SK-N-SH (cell line): ENCODE results near the gene LCA5L. TPM values are rescaled to one million over a fixed set of nuclear protein-coding genes. Genes with fewer than 3 reads are reported as not detected.

ENCODE experiments used
- CTCF ChIA-PET: fragments of 300-600, 350-600 bp; formaldehyde crosslinking; extraction: SDS; loops from one replicate; lab custom pipeline; 2021; lab: Yijun Ruan, JAX
- POLR2A ChIA-PET: fragments of 350-600 bp; sonication (Branson Sonifier 250); formaldehyde crosslinking; extraction: SDS; loops from one replicate; lab custom pipeline; 2020; ENCODE audit warnings: antibody characterized with exemption, inconsistent platforms; lab: Yijun Ruan, JAX
- DNase-seq: peaks from one replicate; pipeline ENCODE4 v3.0.0; 2012
- H2AFZ ChIP-seq: fragments of 200-600 bp; sonication (generic); 2 replicates; pipeline ENCODE4 v1.8.1; 2016; ENCODE audit warnings: antibody characterized with exemption, mild to moderate bottlenecking, low read depth
- H3F3A ChIP-seq: fragments of 200-600 bp; sonication (generic); replicated peaks from 2 replicates; pipeline ENCODE3; 2016; ENCODE audit warnings: antibody characterized with exemption, mild to moderate bottlenecking; ENCODE audit not compliant: insufficient read depth
- H3K27ac ChIP-seq, 2 experiments: fragments of 200-500 bp in 1 of 2; fragments of 200-600 bp in 1 of 2; sonication (Bioruptor generic) in 1 of 2; sonication (generic), shearing (Covaris generic) in 1 of 2; 2 replicates each; pipeline versions ENCODE4 v1.5.1 to v1.6.1; 2014 to 2016; ENCODE audit warnings: low read depth in 2 of 2, inconsistent platforms in 1 of 2, low read length in 1 of 2, mild to moderate bottlenecking in 1 of 2, mixed read lengths in 1 of 2
- H3K27me3 ChIP-seq: fragments of 200-600 bp; sonication (generic), shearing (Covaris generic); 2 replicates; pipeline ENCODE4 v1.6.1; 2016; ENCODE audit warnings: mixed run types; ENCODE audit not compliant: insufficient read depth
- H3K36me3 ChIP-seq, 2 experiments: fragments of 200-500 bp in 1 of 2; fragments of 200-600 bp in 1 of 2; sonication (Bioruptor generic) in 1 of 2; sonication (generic) in 1 of 2; replicated peaks in 1 of 2; 2 replicates each; pipeline versions ENCODE3 to v1.5.1; 2014 to 2016; ENCODE audit warnings: low read length in 1 of 2, mild to moderate bottlenecking in 1 of 2; ENCODE audit not compliant: insufficient read depth in 2 of 2, control insufficient read depth in 1 of 2
- H3K4me1 ChIP-seq, 2 experiments: fragments of 200-500 bp in 1 of 2; fragments of 200-600 bp in 1 of 2; sonication (Bioruptor generic) in 1 of 2; sonication (generic), shearing (Covaris generic) in 1 of 2; 2 replicates each; pipeline versions ENCODE4 v1.5.1 to v1.6.1; 2014 to 2016; ENCODE audit warnings: low read depth in 1 of 2, low read length in 1 of 2, mixed run types in 1 of 2; ENCODE audit not compliant: insufficient read depth in 2 of 2, control insufficient read depth in 1 of 2
- H3K4me2 ChIP-seq: fragments of 200-600 bp; sonication (generic), shearing (Covaris generic); 2 replicates; pipeline ENCODE4 v1.6.1; 2017; ENCODE audit warnings: mixed run types
- H3K4me3 ChIP-seq, 2 experiments: fragments of 200-500 bp in 1 of 2; fragments of 200-600 bp in 1 of 2; sonication (Bioruptor generic) in 1 of 2; sonication (generic), shearing (Covaris generic) in 1 of 2; 2 replicates each; pipeline versions ENCODE4 v1.5.1 to v1.8.1; 2014 to 2016; ENCODE audit warnings: low read depth in 2 of 2, inconsistent platforms in 1 of 2, low read length in 1 of 2, mild to moderate bottlenecking in 1 of 2, mixed read lengths in 1 of 2, moderate library complexity in 1 of 2
- H3K79me2 ChIP-seq: fragments of 200-600 bp; sonication (generic); 2 replicates; pipeline ENCODE4 v1.8.1; 2017; ENCODE audit warnings: mild to moderate bottlenecking; ENCODE audit not compliant: insufficient read depth
- H3K9ac ChIP-seq: fragments of 200-600 bp; sonication (generic); 2 replicates; pipeline ENCODE4 v1.6.1; 2017; ENCODE audit warnings: mixed run types
- H3K9me2 ChIP-seq: fragments of 200-600 bp; sonication (generic); 2 replicates; pipeline ENCODE4 v1.6.1; 2017; ENCODE audit warnings: mixed run types
- H3K9me3 ChIP-seq: fragments of 200-600 bp; sonication (generic); 2 replicates; pipeline ENCODE4 v1.6.1; 2017; ENCODE audit warnings: mixed run types, mild to moderate bottlenecking, moderate library complexity
- H4K20me1 ChIP-seq: fragments of 200-600 bp; sonication (generic); 2 replicates; pipeline ENCODE4 v1.6.1; 2017; ENCODE audit warnings: mild to moderate bottlenecking, mixed run types; ENCODE audit not compliant: insufficient read depth
- CHD2 ChIP-seq: fragments of 150-350 bp; IDR thresholded peaks from 2 replicates; pipeline ENCODE4 v1.6.1; 2018; ENCODE audit warnings: low read length; ENCODE audit not compliant: partially characterized antibody
- GATA2 ChIP-seq: sonication (generic); formaldehyde crosslinking; IDR thresholded peaks from 2 replicates; pipeline ENCODE4 v1.5.0; 2020; ENCODE audit warnings: mild to moderate bottlenecking, missing genetic modification reagents
- MEF2A ChIP-seq: IDR thresholded peaks from 2 replicates; pipeline ENCODE4 v1.4.0; 2012; ENCODE audit warnings: low read depth, borderline replicate concordance
- MXI1 ChIP-seq: IDR thresholded peaks from 2 replicates; pipeline ENCODE4 v1.6.1; 2012; ENCODE audit warnings: mild to moderate bottlenecking, low read depth, low read length, improper control_type of control experiment
- NRF1 ChIP-seq: IDR thresholded peaks from 2 replicates; pipeline ENCODE4 v1.6.1; 2012; ENCODE audit warnings: low read depth, mild to moderate bottlenecking, low read length
- RCOR1 ChIP-seq: fragments of 150-350 bp; IDR thresholded peaks from 2 replicates; pipeline ENCODE4 v1.6.1; 2017; ENCODE audit warnings: antibody characterized with exemption, low read length
- REST ChIP-seq: IDR thresholded peaks from 2 replicates; pipeline ENCODE4 v1.6.1; 2012; ENCODE audit warnings: mild to moderate bottlenecking, low read depth, low read length, moderate library complexity
- RFX5 ChIP-seq: IDR thresholded peaks from 2 replicates; pipeline ENCODE4 v1.6.1; 2012; ENCODE audit warnings: mild to moderate bottlenecking, improper control_type of control experiment, low read length
- SIN3A ChIP-seq: IDR thresholded peaks from 2 replicates; pipeline ENCODE4 v1.6.1; 2012; ENCODE audit warnings: low read depth, mild to moderate bottlenecking, low read length, moderate library complexity, borderline replicate concordance
- SMC3 ChIP-seq: IDR thresholded peaks from 2 replicates; pipeline ENCODE4 v1.6.1; 2012; ENCODE audit warnings: low read depth, low read length, improper control_type of control experiment
- TAF1 ChIP-seq: IDR thresholded peaks from 2 replicates; pipeline ENCODE4 v1.6.1; 2012; ENCODE audit warnings: low read depth, mild to moderate bottlenecking, low read length, moderate library complexity, borderline replicate concordance
- TCF12 ChIP-seq: IDR thresholded peaks from 2 replicates; pipeline ENCODE4 v1.4.0; 2012
- TEAD4 ChIP-seq: IDR thresholded peaks from 2 replicates; pipeline ENCODE4 v1.4.0; 2012; ENCODE audit warnings: mild to moderate bottlenecking, borderline replicate concordance; ENCODE audit not compliant: insufficient read depth
- YY1 ChIP-seq: IDR thresholded peaks from 2 replicates; pipeline ENCODE4 v1.4.0; 2012; ENCODE audit warnings: low read depth, mild to moderate bottlenecking
- ZBTB33 ChIP-seq: IDR thresholded peaks from 2 replicates; pipeline ENCODE4 v1.4.0; 2012; ENCODE audit warnings: low read depth, borderline replicate concordance
- WGBS: methylation state at CpG from one replicate; pipeline ENCODE4 v1.1.6; 2017; ENCODE audit warnings: low lambda C conversion rate; 5-methylcytosine and 5-hydroxymethylcytosine counted together
- polyA plus RNA-seq, 3 experiments: library from polyadenylated mRNA; depleted of rRNA; stranded (reverse); fragments of >200 nt; gene quantifications; 2 replicates each; pipeline ENCODE4 v1.2.3, GENCODE V29; 2012
- TF ChIP-seq, protein P1 (sequence below): IDR thresholded peaks from 2 replicates; pipeline ENCODE4 v1.4.0; 2012; ENCODE audit warnings: low read depth, borderline replicate concordance
- TF ChIP-seq, protein P2 (sequence below): IDR thresholded peaks from 2 replicates; pipeline ENCODE4 v1.4.0; 2012; ENCODE audit warnings: low read depth

The LCA5L gene
- polyA plus RNA-seq, 1 of the 3 experiments (the other 2 are of a cell fraction): 0.74 TPM

- no peaks in the 10 kb centered on the region for H3K27me3 ChIP-seq
- no peaks in the 10 kb centered on the region for H3F3A ChIP-seq
- H3K36me3 ChIP-seq: peaks cover 13 to 36% of the 10 kb centered on the region in 2 experiments
- no peaks in the 10 kb centered on the region for H3K9me3 ChIP-seq
- CTCF ChIA-PET: interaction anchor here (1.0 to 1.6 kb wide), 4 partner anchors 10 to 44 kb away, joined by 3 to 7 read pairs (median 4); no protein-coding TSS in a partner anchor
- H3K27ac ChIP-seq: no peak overlapping the region
- H4K20me1 ChIP-seq: no peaks in the 10 kb centered on the region
- DNase-seq: no peak
- no peak overlapping the region for H2AFZ ChIP-seq
- H3K9me2 ChIP-seq: no peaks in the 10 kb centered on the region
- no peaks in the 10 kb centered on the region for H3K79me2 ChIP-seq
- H3K4me3 ChIP-seq: no peak overlapping the region
- POLR2A ChIA-PET: no interaction called here
- WGBS: 96% methylated on average over 10 of the region's 11 CpGs
- H3K4me2 ChIP-seq: no peak overlapping the region
- TF ChIP-seq MXI1: no peak
- TF ChIP-seq GATA2 (CRISPR knock-in tag): no peak
- no peak for TF ChIP-seq TAF1
- TF ChIP-seq TCF12: no peak
- TF ChIP-seq, protein P1, sequence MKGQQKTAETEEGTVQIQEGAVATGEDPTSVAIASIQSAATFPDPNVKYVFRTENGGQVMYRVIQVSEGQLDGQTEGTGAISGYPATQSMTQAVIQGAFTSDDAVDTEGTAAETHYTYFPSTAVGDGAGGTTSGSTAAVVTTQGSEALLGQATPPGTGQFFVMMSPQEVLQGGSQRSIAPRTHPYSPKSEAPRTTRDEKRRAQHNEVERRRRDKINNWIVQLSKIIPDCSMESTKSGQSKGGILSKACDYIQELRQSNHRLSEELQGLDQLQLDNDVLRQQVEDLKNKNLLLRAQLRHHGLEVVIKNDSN: no peak
- no peak for TF ChIP-seq ZBTB33
- TF ChIP-seq YY1: no peak
- TF ChIP-seq, protein P2, sequence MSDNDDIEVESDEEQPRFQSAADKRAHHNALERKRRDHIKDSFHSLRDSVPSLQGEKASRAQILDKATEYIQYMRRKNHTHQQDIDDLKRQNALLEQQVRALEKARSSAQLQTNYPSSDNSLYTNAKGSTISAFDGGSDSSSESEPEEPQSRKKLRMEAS: no peak
- no peak for TF ChIP-seq RFX5
- TF ChIP-seq MEF2A: no peak
- TF ChIP-seq NRF1: no peak
- no peak for TF ChIP-seq RCOR1
- H3K9ac ChIP-seq: no peak overlapping the region
- no peaks in the 10 kb centered on the region; a peak in 1 of 4 replicates for H3K4me1 ChIP-seq
Measured at GRCh38 chr21:39397646-39398385, 47.8 kb downstream of the LCA5L start.

DNA sequence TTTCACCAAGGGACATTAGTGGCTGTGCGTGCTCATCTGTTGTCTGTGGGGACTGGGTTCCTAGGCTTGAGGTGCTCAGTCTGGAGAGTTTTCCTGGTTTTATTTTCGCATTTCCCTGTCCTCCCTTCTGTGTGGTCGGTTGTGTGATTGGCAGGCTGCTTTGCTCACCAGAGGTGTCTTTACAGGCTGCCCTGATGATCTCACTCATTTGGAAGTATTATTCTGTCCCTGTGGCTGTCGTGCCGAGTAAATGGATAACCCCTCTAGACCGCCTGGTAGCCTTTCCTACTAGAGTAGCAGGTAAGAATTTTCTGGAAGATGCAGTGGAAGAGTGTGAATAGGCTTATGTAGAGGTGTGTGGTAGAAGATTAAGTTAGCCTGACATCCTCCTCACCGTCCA is 52.6 kb downstream of the LCA5L start:
- ChIA-PET POLR2A (no interaction called here), CTCF (interaction anchor here (2.0 kb wide), 1 partner anchor 19 kb away, joined by 5 read pairs; no protein-coding TSS in a partner anchor)
- H3K9ac ChIP-seq: no peak overlapping the region
- TF ChIP-seq ZBTB33 (no peak), CHD2 (no peak), REST (no peak), SMC3 (no peak), TEAD4 (no peak), MEF2A (no peak), YY1 (no peak), RFX5 (no peak), SIN3A (no peak), TAF1 (no peak)

More for the DNA sequence above, 52.6 kb downstream of the LCA5L start:
- peaks cover 4% of the 10 kb centered on the region; the same call in 1 of the 2 replicates for H4K20me1 ChIP-seq
- no peak for DNase-seq
- H3K4me2 ChIP-seq: no peak overlapping the region
- 91% methylated on average over 7 of the region's 7 CpGs for WGBS
- no peaks in the 10 kb centered on the region for H3K9me2 ChIP-seq
- H3K79me2 ChIP-seq: peaks cover 32% of the 10 kb centered on the region
- peaks cover 7% of the 10 kb centered on the region for H3F3A ChIP-seq
- no peaks in the 10 kb centered on the region for H3K27me3 ChIP-seq
- no peak overlapping the region for H3K27ac ChIP-seq
- peaks cover 28 to 56% of the 10 kb centered on the region in 2 experiments for H3K36me3 ChIP-seq
- no peak overlapping the region for H2AFZ ChIP-seq
- H3K9me3 ChIP-seq: no peaks in the 10 kb centered on the region
- H3K4me1 ChIP-seq: peaks cover 4 to 7% of the 10 kb centered on the region in 2 experiments; a peak in 1 of 4 replicates
- H3K4me3 ChIP-seq: no peak overlapping the region
